ENCODE results near the gene BMP10. TPM values are rescaled to one million over a fixed set of nuclear protein-coding genes. Genes with fewer than 3 reads are reported as not detected.

Gene BMP10
- total and polyA plus RNA-seq, 2 of the 8 experiments (the other 6 are each of a cell fraction or from before 2014, with no cell fraction given): not detected

DNA sequence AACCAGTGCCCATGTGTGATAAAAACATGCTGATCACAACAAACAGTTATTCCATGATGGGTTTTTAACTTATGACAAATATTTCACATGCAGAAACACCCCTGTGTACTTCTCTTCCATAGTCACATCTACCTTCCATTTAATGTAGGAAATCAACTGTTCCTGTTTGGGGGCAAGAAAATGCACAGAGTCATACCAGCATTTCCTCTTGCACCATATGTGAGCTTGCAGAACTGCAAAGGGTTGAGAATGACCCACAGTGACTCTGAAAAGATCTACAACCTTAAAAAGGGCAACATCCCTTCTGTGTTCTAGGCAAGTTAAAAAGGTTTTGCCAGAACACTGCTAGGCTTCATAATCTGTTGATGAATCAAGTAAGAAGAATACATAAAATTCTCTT, 9.9 kb downstream of the BMP10 start:
- H3K36me3 ChIP-seq (ENCODE audit: control insufficient read depth in 2 of 4, insufficient read depth in 4 of 4, low read length in 3 of 4): no peaks in the 10 kb centered on the region
- H3K4ac ChIP-seq (replicated peaks; ENCODE audit: insufficient read length, low read depth, low read length): no peak overlapping the region
- H3K23me2 ChIP-seq (ENCODE audit: low read depth, low read length): no peaks in the 10 kb centered on the region
- H3K14ac ChIP-seq (ENCODE audit: insufficient read length): no peak overlapping the region
- no peak overlapping the region for H3K56ac ChIP-seq (replicated peaks; ENCODE audit: insufficient read length, low read depth, low read length)
- no peak overlapping the region for H4K5ac ChIP-seq (ENCODE audit: insufficient read length, low read depth, low read length)
- H3K79me2 ChIP-seq (ENCODE audit: control insufficient read depth in 1 of 2, insufficient read depth in 2 of 2, low read length in 2 of 2): no peaks in the 10 kb centered on the region
- H3K18ac ChIP-seq (ENCODE audit: extremely low read depth, low read length): no peak overlapping the region
- H3K27ac ChIP-seq (ENCODE audit: low read depth, low read length): no peak overlapping the region
- no peak overlapping the region for H3K4me2 ChIP-seq (ENCODE audit: insufficient read depth in 1 of 2, low read depth in 2 of 2, low read length in 2 of 2)
- FAIRE-seq (no peak), DNase-seq (ENCODE audit: low read depth in 1 of 2, low spot score in 2 of 2) (no peak)
- no peak overlapping the region for H2AK5ac ChIP-seq (ENCODE audit: low read depth, low read length)
- H4K91ac ChIP-seq (replicated peaks; ENCODE audit: insufficient read length, low read length): no peak overlapping the region
- no peaks in the 10 kb centered on the region for H3K79me1 ChIP-seq (ENCODE audit: low read depth, low read length)
- H2BK15ac ChIP-seq (ENCODE audit: low read length): no peak overlapping the region
- H4K20me1 ChIP-seq (replicated peaks in 1 of 2; ENCODE audit: control insufficient read depth in 1 of 2, insufficient read depth in 2 of 2, low read length in 2 of 2): no peaks in the 10 kb centered on the region
- H3K4me1 ChIP-seq (replicated peaks in 1 of 4; ENCODE audit: control insufficient read depth in 3 of 4, insufficient read depth in 4 of 4, low read length in 3 of 4): no peaks in the 10 kb centered on the region
- H2BK12ac ChIP-seq (ENCODE audit: low read depth, low read length): no peak overlapping the region
- H2BK20ac ChIP-seq (ENCODE audit: low read length): no peak overlapping the region
- H2AFZ ChIP-seq (ENCODE audit: low read length): no peak overlapping the region
- ChIA-PET POLR2A (ENCODE audit: partially characterized antibody) (no interaction called here), CTCF (ENCODE audit: partially characterized antibody) (interaction anchor here (0.6 to 1.5 kb wide), 3 partner anchors 17 to 109 kb away, joined by 3 to 4 read pairs (median 3); no protein-coding TSS in a partner anchor)
- TF ChIP-seq ZNF274 (IDR thresholded peaks at IDR 0.05; ENCODE audit: borderline replicate concordance, extremely low read depth, low read length) (no peak), SIRT6 (IDR thresholded peaks at IDR 0.05; ENCODE audit: low read length) (no peak), CREB1 (IDR thresholded peaks at IDR 0.05) (no peak)
- H3K27me3 ChIP-seq (replicated peaks in 1 of 4; ENCODE audit: control insufficient read depth in 3 of 4, extremely low read depth in 1 of 4, insufficient read depth in 3 of 4, low read length in 3 of 4): no peaks in the 10 kb centered on the region
- H4K8ac ChIP-seq (ENCODE audit: extremely low read depth, insufficient read depth, low read length): no peak overlapping the region
- H2BK5ac ChIP-seq (ENCODE audit: low read depth, low read length): no peak overlapping the region
- no peak overlapping the region for H3K23ac ChIP-seq (ENCODE audit: insufficient read length)
- no peaks in the 10 kb centered on the region for H3K9me3 ChIP-seq (ENCODE audit: insufficient read depth in 2 of 2, low read depth in 1 of 2, low read length in 1 of 2)
- no peak overlapping the region for H3K9ac ChIP-seq (replicated peaks in 1 of 4; ENCODE audit: extremely low read depth in 1 of 4, low read depth in 3 of 4, low read length in 3 of 4)
- H3K4me3 ChIP-seq (ENCODE audit: extremely low read depth in 1 of 4, insufficient read depth in 2 of 4, low read depth in 3 of 4, low read length in 4 of 4): no peak overlapping the region
- H2BK120ac ChIP-seq (replicated peaks; ENCODE audit: low read depth, low read length): no peak overlapping the region
